ENCODE measurements around the gene MICAL3. TPM values are rescaled to one million over a fixed set of nuclear protein-coding genes. Genes with fewer than 3 reads are reported as not detected.
"Not testable (repeated sequence)": the region's sequence is repeated elsewhere in the genome, so short reads cannot be mapped to it uniquely, and the experiment has no call there.

The MICAL3 gene, protein sequence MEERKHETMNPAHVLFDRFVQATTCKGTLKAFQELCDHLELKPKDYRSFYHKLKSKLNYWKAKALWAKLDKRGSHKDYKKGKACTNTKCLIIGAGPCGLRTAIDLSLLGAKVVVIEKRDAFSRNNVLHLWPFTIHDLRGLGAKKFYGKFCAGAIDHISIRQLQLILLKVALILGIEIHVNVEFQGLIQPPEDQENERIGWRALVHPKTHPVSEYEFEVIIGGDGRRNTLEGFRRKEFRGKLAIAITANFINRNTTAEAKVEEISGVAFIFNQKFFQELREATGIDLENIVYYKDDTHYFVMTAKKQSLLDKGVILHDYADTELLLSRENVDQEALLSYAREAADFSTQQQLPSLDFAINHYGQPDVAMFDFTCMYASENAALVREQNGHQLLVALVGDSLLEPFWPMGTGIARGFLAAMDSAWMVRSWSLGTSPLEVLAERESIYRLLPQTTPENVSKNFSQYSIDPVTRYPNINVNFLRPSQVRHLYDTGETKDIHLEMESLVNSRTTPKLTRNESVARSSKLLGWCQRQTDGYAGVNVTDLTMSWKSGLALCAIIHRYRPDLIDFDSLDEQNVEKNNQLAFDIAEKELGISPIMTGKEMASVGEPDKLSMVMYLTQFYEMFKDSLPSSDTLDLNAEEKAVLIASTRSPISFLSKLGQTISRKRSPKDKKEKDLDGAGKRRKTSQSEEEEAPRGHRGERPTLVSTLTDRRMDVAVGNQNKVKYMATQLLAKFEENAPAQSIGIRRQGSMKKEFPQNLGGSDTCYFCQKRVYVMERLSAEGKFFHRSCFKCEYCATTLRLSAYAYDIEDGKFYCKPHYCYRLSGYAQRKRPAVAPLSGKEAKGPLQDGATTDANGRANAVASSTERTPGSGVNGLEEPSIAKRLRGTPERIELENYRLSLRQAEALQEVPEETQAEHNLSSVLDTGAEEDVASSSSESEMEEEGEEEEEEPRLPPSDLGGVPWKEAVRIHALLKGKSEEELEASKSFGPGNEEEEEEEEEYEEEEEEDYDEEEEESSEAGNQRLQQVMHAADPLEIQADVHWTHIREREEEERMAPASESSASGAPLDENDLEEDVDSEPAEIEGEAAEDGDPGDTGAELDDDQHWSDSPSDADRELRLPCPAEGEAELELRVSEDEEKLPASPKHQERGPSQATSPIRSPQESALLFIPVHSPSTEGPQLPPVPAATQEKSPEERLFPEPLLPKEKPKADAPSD (N-terminal part only)
- 10 to 100 TPM; 31.5 to 61.8 (median 48.2) TPM for total RNA-seq
- long read RNA-seq, partial matches to known transcripts: 0 of 1 reads
- long read RNA-seq, other reads (novel, unspliced or antisense): 1 of 1 reads

DNA sequence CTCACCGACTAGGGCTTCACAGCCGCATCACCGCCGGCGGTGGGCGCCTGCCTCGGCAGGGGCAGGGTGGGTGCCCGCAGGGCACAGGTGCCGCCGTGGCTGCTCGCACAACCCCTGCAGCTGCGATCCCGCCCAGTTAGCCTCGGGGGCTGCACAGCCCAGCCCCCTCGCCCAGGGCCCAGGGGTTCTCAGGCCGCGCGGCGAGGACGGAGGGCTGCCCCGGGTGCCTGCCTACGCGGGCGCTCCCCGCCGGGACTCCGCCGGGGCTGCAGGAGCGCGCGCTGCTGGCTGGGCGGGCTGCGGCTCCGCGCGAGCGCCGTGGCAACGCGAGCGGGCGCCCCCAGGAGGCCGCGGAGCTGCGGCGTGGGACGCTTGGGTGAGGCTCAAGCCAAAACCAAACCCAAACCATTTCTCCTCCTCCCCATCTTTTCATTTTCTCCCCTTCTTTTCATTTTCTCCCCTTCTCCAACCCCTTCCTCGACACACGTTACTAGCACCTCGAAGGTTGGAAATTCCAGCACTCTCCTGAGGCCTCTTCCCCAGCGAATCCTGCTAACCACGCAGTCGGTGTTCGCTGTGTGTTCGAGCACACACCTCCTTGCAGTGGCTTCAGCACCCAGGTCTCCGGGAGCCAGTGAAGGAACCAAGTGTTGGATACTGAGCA, at the start of gene MICAL3:
Gene MICAL3 (minus strand): TSS at position 286 of the 664 bp plus-strand sequence. CDS start 117,749 bp downstream, outside the sequence.
- Histone ChIP-seq H3K4me3 (peak within 1 kb of the TSS; percentile 64 to 82 (median 71)), H3K4me1 (peaks cover 0 to 6% (median 0%) of the 10 kb centered on the region in 4 donors), H3K9me3 (no peaks in the 10 kb centered on the region), H3K36me3 (no peaks in the 10 kb centered on the region), H3K27ac (peak within 1 kb of the TSS; percentile 26 to 73 (median 51)), H3K27me3 (no peaks in the 10 kb centered on the region)
- ATAC-seq (peak; percentile 86 to 94 (median 90)), DNase-seq (peak; percentile 68 to 78 (median 75))
- no peak for TF ChIP-seq POLR2A (IDR thresholded peaks at IDR 0.05)
- peak; percentile 58 to 89 (median 64) for TF ChIP-seq CTCF (IDR thresholded peaks at IDR 0.05)
- WGBS (ENCODE audit: insufficient coverage, low coverage, low lambda C conversion rate, missing lambda C conversion rate): 3% methylated on average over 18 of the region's 56 CpGs
- intact Hi-C loops (cut with DNase I): loop anchor here in 1 of 2 donors (10.0 kb wide), 1 partner anchor 50 kb away; the partner anchor contains the start of gene PEX26

- intact Hi-C loops (cut with DNase I): loop anchor here (10.0 kb wide), 4 partner anchors 49 to 249 kb away; partner anchors contain the start of gene MICAL3 (in 1 of the 2)
- WGBS (ENCODE audit: insufficient coverage, low coverage, low lambda C conversion rate, missing lambda C conversion rate): 83% methylated on average over 4 of the region's 4 CpGs
- H3K27me3 ChIP-seq, H3K27ac ChIP-seq, ATAC-seq, H3K4me3 ChIP-seq, DNase-seq, H3K9me3 ChIP-seq, H3K36me3 ChIP-seq: not testable (repeated sequence)
- H3K4me1 ChIP-seq: peaks cover 0 to 21% (median 10%) of the 10 kb centered on the region in 4 donors
These were observed 49.6 kb upstream of the MICAL3 start for GRCh38 chr22:18073927-18074326.

- Histone ChIP-seq H3K4me3 (no peak overlapping the region), H3K27ac (no peak overlapping the region), H3K4me1 (peaks cover 0 to 16% (median 8%) of the 10 kb centered on the region in 4 donors), H3K36me3 (no peaks in the 10 kb centered on the region), H3K27me3 (no peaks in the 10 kb centered on the region), H3K9me3 (no peaks in the 10 kb centered on the region)
- 60% methylated on average over 2 of the region's 2 CpGs for WGBS (ENCODE audit: insufficient coverage, low coverage, low lambda C conversion rate, missing lambda C conversion rate)
- no peak for ATAC-seq
- peak in 1 of 3 donors; percentile 2 for DNase-seq
- TF ChIP-seq CTCF (IDR thresholded peaks at IDR 0.05): no peak
- intact Hi-C loops (cut with DNase I): loop anchor here (10.0 kb wide), 4 partner anchors 49 to 249 kb away; partner anchors contain the start of gene MICAL3 (in 1 of the 2)
These were observed 49.1 kb upstream of the MICAL3 start for GRCh38 chr22:18073467-18073866.

GRCh38 chr22:18071968-18072310, 47.6 kb upstream of the MICAL3 start:
- Histone ChIP-seq H3K27ac (no peak overlapping the region), H3K36me3 (no peaks in the 10 kb centered on the region), H3K9me3 (no peaks in the 10 kb centered on the region), H3K27me3 (no peaks in the 10 kb centered on the region), H3K4me3 (no peak overlapping the region), H3K4me1 (peaks cover 0 to 16% (median 7%) of the 10 kb centered on the region in 4 donors)
- peak in 1 of 3 donors; percentile 48 for DNase-seq
- intact Hi-C loops (cut with DNase I): loop anchor here (10.0 kb wide), 4 partner anchors 47 to 247 kb away; partner anchors contain the start of gene MICAL3 (in 1 of the 2)
- 13% methylated on average over 1 of the region's 1 CpG for WGBS (ENCODE audit: insufficient coverage, low coverage, low lambda C conversion rate, missing lambda C conversion rate)
- TF ChIP-seq POLR2A (IDR thresholded peaks at IDR 0.05) (no peak), CTCF (IDR thresholded peaks at IDR 0.05) (no peak)
- ATAC-seq: peak in 2 of 4 donors; percentile 27

DNA sequence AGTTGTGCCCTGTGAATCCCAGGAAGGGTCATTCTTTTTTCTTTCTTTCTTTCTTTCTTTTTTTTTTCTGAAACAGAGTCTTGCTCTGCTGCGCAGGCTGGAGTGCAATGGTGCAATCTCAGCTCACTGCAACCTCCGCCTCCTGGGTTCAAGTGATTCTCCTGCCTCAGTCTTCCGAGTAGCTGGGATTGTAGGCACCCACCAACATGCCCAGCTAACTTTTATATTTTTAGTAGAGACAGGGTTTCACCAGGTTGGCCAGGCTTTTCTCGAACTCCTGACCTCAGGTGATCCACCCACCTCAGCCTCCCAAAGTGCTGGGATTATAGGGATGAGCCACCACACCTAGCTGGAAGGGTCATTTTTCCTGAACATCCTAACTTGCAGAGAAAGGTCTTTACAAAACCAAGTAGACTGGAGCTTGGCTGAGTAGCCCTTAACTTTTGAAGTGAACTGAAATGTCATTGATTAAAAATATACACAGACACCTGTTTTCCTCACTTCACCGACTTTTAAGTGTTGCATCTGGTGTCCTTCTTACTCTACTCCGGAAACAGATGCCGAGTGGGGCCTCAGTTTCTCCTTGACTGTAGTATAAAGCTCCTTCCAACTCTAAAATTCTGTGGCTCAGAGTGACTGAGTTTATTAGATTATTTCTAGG, 47.1 kb upstream of the MICAL3 start:
- H3K27ac ChIP-seq, H3K27me3 ChIP-seq, H3K4me3 ChIP-seq, ATAC-seq, H3K36me3 ChIP-seq, H3K9me3 ChIP-seq: not testable (repeated sequence)
- 91% methylated on average over 7 of the region's 7 CpGs for WGBS (ENCODE audit: insufficient coverage, low coverage, low lambda C conversion rate, missing lambda C conversion rate)
- intact Hi-C loops (cut with DNase I): loop anchor here (10.0 kb wide), 4 partner anchors 47 to 247 kb away; partner anchors contain the start of gene MICAL3 (in 1 of the 2)
- peaks cover 0 to 14% (median 4%) of the 10 kb centered on the region in 4 donors for H3K4me1 ChIP-seq
- DNase-seq: peak in 1 of 3 donors; percentile 3
